ENCODE results near the gene WNT16.

- TF ChIP-seq CTCF (conservative IDR thresholded peaks at IDR 0.05; ENCODE audit: low read length) (no peak), EZH2phosphoT487 (IDR thresholded peaks at IDR 0.05; ENCODE audit: borderline replicate concordance) (no peak)
Measured at GRCh38 chr7:121334376-121334775, 5.6 kb downstream of the WNT16 start.

Measured in Loucy (cell line).